ENCODE data around the gene KCNIP4. TPM values are rescaled to one million over a fixed set of nuclear protein-coding genes. Genes with fewer than 3 reads are reported as not detected.

The KCNIP4 gene
- total and polyA plus RNA-seq, 9 of the 15 experiments (the other 6 are each of a cell fraction or from before 2014, with no cell fraction given): 0.25 to 0.41 TPM; not detected in 7

DNA sequence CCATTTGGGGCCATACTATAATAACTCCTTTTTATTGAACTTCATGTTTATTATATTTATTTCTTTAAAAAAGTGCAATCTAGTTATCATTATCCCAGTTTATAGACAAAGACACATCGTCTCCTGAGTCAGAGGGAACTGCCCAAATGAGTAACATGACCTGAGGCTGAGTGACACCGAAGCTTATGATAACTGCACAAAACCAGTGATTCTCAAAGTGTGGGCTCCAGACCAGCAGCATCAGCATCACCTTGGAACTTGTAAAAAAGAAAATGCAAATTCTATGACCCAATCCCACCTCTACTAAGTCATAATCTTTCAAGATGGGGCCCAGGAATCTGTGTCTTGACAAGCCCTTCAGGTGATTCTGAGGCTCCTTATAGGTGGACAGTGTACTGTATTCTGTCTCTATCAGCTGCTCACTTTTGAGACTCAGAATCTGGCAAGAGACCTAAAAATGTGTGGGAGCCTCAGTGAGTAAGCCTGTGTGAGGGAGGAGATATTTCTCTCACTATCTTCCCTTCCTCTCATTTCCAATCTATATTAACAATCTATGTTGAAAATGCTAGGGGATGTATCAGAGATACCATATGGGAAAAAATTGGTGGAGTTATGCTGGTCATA is 1101.3 kb downstream of the KCNIP4 start:
- no peak overlapping the region for H3K4me2 ChIP-seq (ENCODE audit: insufficient read depth, low read length)
- in situ Hi-C loops (cut with MboI): no loop called here
- no peaks in the 10 kb centered on the region for H3K36me3 ChIP-seq (ENCODE audit: control insufficient read depth, insufficient read depth, low read length)
- H3K27ac ChIP-seq (ENCODE audit: extremely low read depth, low read depth, low read length): no peak overlapping the region
- H4K20me1 ChIP-seq (replicated peaks; ENCODE audit: control insufficient read depth, insufficient read depth, low read length): no peaks in the 10 kb centered on the region
- no peaks in the 10 kb centered on the region for H3K4me1 ChIP-seq (replicated peaks in 1 of 2; ENCODE audit: control insufficient read depth in 2 of 2, insufficient read depth in 2 of 2, low read length in 2 of 2)
- no peaks in the 10 kb centered on the region for H3K9me1 ChIP-seq (ENCODE audit: control insufficient read depth, insufficient read depth, low read length)
- H3K79me2 ChIP-seq (ENCODE audit: control insufficient read depth, insufficient read depth, low read length): no peaks in the 10 kb centered on the region
- no peaks in the 10 kb centered on the region for H3K27me3 ChIP-seq (ENCODE audit: control insufficient read depth in 2 of 2, insufficient read depth in 2 of 2, low read length in 2 of 2)
- H2AFZ ChIP-seq (ENCODE audit: low read depth, low read length): no peak overlapping the region
- no peak overlapping the region for H3K9ac ChIP-seq (ENCODE audit: insufficient read depth in 1 of 2, low read depth in 2 of 2, low read length in 2 of 2)
- DNase-seq (ENCODE audit: extremely low read depth in 1 of 4, low spot score in 3 of 4): no peak
- ChIA-PET POLR2A (interaction anchor here (0.7 kb wide), 1 partner anchor 582 kb away, joined by 3 read pairs; no protein-coding TSS in a partner anchor), CTCF (ENCODE audit: low intra/inter-chr PET ratio) (no interaction called here)
- ATAC-seq: no peak
- no TSS peak for BruUV-seq (replicated peaks)
- no peak for FAIRE-seq
- TF ChIP-seq ZNF197 (CRISPR knock-in tag; IDR thresholded peaks at IDR 0.05; ENCODE audit: low read depth): no peak
- TF ChIP-seq, protein P1, sequence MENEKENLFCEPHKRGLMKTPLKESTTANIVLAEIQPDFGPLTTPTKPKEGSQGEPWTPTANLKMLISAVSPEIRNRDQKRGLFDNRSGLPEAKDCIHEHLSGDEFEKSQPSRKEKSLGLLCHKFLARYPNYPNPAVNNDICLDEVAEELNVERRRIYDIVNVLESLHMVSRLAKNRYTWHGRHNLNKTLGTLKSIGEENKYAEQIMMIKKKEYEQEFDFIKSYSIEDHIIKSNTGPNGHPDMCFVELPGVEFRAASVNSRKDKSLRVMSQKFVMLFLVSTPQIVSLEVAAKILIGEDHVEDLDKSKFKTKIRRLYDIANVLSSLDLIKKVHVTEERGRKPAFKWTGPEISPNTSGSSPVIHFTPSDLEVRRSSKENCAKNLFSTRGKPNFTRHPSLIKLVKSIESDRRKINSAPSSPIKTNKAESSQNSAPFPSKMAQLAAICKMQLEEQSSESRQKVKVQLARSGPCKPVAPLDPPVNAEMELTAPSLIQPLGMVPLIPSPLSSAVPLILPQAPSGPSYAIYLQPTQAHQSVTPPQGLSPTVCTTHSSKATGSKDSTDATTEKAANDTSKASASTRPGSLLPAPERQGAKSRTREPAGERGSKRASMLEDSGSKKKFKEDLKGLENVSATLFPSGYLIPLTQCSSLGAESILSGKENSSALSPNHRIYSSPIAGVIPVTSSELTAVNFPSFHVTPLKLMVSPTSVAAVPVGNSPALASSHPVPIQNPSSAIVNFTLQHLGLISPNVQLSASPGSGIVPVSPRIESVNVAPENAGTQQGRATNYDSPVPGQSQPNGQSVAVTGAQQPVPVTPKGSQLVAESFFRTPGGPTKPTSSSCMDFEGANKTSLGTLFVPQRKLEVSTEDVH (IDR thresholded peaks at IDR 0.05; ENCODE audit: low read depth, partially characterized antibody): no peak
- TF ChIP-seq MEIS2 (IDR thresholded peaks at IDR 0.05; ENCODE audit: partially characterized antibody): no peak
- H3K4me3 ChIP-seq: no peak overlapping the region
- 0% methylated on average over 2 of the region's 2 CpGs for WGBS (ENCODE audit: insufficient coverage, low coverage, missing lambda C conversion rate)
- H3K9me3 ChIP-seq (replicated peaks; ENCODE audit: control insufficient read depth, insufficient read depth, low read depth, low read length): no peaks in the 10 kb centered on the region
- intact Hi-C loops (cut with micrococcal nuclease): no loop called here
